Right lobe of liver (tissue), 4 donors: Measurements from ENCODE around the gene PSD.

Source experiments
- CTCF ChIP-seq, 4 donors: fragments of 200-600 bp in 3 of 4; fragments of 450-650 bp in 1 of 4; IDR thresholded peaks; one replicate each; pipeline versions ENCODE4 v1.5.1 to v1.8.0; 2016 to 2022; ENCODE audit warnings: antibody characterized with exemption in 4 of 4, mild to moderate bottlenecking in 2 of 4
- POLR2A ChIP-seq: fragments of 450-650 bp; IDR thresholded peaks from one replicate; pipeline ENCODE4 v1.6.1; 2017; ENCODE audit warnings: antibody characterized with exemption, mild to moderate bottlenecking
- donor health status: DM: no; HTN: no; CAD: no.
- donor health status: DM: no; HTN: no; CAD: no.
- donor health status: DM: no; HTN: yes; CAD: no.

GRCh38 chr10:102421507-102421756 lies 2.8 kb upstream of the PSD start:
- TF ChIP-seq CTCF (IDR thresholded peaks at IDR 0.05) (no peak), POLR2A (no peak)
